Activated CD4-positive, alpha-beta T cell treated with anti-CD3 and anti-CD28 coated beads, Interleukin-2, amount 50 U/mL, for 16 hours (primary cell): ENCODE measurements around the gene CACNA1I.
"Not testable (repeated sequence)": the region's sequence is repeated elsewhere in the genome, so short reads cannot be mapped to it uniquely, and the experiment has no call there.

Experiments used
- DNase-seq: peaks from one replicate; pipeline ENCODE4 v3.0.0-alpha.2; 2020

The CACNA1I gene

DNA sequence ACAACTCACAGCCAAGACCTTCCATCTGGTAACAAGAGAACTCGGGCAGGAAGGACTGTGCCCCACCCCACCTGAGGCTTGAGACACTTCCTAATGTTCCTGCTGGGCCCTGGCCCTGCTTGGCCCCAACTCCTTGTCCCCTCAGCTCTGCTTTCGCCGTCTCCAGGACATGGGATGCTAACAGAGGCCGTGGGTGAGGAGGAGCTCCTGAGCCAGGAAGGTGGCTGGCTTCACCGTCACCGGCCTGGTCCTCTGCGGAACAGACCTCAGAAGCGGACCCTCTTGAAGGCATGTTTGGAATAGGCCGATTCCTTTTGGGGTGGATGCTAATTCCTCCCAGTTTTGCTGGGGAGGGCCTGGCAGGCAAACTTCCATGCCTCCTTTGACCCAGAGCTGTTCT is 154.3 kb downstream of the CACNA1I start:
- no peak for DNase-seq

DNA sequence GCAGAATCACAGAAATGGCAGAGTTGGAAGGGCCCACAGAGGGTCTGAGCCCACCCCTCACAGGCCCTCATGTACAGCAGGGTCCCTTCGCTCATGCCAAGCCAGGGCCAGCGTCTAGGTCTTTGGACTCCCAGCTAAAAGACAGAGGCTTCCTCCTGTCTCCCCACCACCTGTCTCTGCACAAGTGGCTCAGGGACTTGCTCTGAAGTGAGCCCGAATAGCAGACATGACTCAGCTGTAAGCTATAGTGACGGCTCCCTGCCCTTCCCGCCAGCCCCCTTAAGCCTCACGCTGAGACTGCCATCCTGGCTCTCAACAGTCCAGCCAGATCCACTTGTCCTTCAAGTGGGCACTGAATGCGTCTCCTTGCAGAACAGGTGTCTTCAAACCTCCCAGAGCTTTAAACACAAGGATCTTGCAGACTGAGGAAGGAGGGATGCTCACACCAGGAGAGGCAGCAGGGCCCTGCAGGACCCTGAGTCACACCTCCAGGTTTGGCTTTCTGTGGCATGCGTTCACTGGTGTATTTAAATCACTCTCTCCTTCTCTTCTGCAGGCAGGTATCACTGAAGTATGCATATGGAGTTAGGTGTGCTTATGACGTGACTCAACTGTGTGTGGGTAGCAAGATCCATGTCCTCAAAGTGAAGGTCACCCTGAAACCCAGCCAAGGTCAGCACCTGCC is 154.9 kb downstream of the CACNA1I start:
- no peak for DNase-seq

DNA sequence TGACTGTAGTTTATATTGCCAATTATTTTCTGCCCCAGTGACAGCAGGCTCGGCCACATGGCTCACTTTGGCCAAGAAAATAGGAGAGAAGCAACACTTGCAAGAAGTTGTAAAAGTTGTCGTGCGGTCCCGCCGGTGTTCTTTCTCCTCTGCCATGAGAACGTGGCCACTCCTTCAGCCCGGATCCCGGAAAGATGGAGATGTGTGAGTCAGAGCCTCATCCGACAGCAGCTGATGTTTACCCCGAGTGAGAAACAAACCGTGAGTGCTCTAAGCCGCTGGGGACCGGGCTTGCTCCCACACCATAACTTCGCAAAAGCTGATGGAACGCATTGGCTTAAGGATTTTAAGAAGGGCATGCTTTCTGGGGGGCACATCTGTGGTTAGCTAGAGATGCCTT is 157.0 kb downstream of the CACNA1I start:
- no peak for DNase-seq

DNA sequence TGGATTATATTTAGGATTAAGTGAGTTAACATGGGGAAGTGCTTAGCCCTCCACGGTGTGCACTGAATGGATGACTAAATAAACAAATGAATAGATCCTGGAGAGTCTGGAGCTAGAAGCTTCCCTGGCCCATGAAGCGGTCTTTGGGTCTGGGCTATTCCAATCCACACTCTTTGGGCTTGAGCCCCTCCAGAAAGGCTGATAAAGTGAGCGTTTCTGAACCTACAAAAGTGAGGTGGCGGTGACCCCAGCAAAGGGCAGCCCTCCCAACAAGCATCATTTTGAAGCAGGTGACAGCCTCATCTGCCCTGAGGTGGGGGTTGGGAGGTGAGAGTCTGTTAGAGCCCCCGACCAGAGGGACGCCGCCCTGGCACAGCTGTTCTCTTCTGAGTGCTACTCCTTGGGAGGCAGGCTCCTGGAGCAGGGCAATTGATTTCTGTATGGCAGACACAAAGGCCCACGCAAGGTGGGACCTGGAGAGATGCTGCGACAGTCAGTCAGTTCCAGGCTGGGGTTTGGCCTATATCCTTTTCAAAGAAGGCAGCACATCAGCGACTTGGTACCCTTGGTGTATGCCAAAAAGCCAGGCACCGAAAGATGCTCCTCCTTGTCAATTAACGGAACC is 157.8 kb downstream of the CACNA1I start:
- no peak for DNase-seq

DNA sequence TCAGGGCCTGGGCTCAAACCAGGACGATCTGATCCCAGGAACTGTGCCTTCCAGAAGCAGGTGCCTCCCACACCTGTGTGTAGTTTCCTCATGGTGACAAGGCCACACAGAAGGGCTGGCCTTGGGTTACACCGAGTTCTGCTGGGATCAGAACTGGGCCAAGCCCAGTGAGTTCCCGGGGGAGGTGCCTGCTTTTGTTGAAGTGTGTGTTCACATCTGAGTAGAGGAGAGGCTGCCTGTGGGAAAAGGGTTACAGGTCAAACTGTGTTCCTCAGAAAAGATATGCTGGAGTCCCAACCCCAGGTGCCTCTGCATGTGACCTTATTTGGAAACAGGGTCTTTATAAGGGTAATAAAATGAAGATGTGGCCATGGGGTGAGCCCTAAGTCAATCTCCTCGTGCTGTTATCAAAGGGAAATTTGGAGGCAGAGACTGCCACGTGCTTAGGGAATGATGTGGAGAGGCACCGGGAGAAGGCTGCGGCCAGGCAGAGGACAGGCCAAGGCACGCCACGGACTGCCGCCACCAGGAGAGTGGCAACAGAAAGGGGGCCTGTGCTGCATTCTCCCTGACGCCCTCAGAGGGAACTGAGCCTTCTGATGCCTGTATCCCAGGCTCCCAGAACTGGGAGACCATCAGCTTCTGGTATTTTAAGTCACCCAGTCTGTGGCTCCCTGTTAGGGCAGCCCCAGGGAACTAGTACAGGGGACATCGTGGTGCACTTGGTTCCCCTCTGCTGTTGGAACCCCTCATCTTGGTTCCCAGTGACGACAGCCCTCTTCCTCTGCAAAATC is 158.8 kb downstream of the CACNA1I start:
- DNase-seq: no peak

DNA sequence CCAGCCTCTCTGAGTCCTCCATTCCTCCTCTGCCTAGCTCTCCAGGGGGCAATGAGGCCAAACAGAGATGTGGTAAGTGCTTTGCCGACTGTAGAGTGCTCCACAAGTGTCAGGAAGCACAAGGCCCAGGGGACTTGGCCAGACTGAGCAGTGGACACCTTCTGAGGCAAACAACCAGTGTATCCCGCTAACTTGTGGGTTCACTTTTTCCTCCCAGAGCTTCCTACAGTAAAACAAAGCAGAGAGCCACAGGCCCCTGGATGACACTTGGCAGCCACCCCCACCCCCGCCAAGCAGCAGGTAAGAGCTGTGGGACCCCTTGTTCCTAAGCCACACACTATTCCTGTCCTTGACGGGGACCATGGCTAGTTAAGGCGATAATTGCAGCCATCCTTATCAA is 160.9 kb downstream of the CACNA1I start:
- DNase-seq: no peak

DNA sequence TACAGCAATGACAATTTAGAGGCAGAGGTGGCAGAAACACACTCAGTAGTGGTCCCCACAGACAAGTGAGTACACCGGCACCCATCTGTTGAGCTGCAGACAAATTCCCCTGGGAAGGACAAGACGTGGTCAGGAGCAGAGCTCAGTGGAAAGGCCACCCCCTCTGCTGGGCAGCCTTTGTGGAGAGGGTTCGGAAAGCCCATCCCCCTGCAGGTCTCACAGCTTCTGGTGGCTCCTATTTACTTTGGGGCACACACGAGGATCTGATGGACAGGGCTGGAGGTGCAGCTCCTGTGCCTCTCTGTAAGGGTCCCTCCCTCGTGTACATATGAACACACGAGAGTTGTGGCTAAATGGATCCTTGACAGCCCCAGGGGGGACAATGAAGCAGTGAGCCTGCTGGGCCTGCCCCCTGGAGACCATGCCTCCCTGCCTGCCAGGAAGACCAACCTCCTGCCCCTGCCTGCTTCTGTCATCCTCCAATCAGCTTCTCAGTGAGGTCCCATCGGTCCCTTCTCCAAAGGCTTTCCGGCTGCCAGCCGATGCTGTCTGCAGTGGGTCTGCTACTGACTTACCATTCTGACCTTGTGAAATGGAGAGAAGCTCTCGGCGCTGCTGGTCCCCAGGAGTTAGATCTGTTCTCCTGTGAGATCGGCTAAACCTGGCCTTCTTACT is 161.5 kb downstream of the CACNA1I start:
- DNase-seq: no peak

DNA sequence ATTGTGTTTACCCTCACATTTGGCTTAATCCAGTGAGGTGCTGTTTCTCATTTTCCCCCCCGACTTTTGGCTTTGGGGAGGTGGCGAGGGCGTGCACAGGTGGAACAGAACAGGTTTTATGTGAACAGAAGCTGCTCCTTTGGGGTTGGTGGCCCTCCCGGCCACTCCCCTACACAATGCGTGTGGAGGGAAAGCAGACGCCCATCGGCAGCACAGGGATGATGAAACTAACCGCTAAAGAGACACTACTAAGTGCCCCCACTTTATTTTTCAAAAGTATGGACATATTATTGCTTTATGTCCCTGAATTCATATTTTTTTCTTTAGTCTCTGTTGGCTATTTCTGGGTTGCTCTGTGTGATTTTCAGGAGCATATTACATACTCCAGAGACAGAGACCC is 162.1 kb downstream of the CACNA1I start:
- no peak for DNase-seq

DNA sequence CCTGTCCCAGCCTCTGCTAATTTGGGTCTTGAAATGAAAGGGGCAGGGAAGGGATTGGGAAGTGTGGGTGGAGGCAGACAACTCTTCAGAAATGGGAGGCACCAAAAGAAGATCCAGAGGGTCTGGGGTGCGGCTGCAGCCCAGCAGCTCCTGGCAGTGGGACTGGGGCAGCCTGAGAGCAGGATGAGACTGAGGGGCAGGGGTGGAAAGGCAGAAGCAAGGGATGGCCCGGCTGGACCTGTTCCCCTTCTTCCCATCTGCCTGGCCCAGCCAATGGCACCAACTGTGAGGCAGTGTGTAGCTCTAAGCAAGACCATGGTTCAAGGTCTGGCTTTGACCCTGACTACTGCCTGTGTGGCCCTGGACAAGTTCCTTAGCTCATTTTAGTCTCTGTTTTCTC is 162.6 kb downstream of the CACNA1I start:
- DNase-seq: no peak

DNA sequence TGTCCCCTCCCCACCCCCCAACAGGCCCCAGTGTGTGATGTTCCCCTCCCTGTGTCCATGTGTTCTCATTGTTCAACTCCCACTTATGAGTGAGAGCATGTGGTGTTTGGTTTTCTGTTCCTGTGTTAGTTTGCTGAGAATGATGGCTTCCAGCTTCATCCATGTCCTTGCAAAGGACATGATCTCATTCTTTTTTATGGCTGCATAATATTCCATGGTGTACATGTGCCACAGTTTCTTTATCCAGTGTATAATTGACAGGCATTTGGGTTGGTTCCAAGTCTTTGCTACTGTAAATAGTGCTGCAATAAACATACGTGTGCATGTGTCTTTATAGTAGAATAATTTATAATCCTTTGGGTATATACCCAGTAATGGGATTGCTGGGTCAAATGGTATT is 163.5 kb downstream of the CACNA1I start:
- not testable (repeated sequence) for DNase-seq

DNA sequence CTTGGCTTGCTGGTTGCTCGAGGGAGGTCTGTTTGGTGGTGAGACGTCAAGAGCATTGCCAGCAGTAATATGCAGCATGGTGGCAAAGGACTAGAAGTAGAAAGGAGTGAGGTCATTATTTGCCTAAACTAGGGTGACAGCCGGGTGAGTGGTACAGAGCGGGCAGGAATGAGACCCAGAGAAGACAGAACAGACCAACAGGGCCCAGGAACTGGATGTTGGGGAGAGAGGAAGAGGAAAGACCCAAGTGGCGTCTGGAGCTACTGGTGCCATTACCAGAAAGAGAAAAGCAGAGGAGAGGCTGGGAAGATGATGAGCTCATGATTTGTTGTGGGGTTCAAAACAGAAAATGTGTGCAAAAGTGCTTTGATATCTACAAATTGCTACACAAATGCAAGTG is 164.3 kb downstream of the CACNA1I start:
- DNase-seq: no peak

DNA sequence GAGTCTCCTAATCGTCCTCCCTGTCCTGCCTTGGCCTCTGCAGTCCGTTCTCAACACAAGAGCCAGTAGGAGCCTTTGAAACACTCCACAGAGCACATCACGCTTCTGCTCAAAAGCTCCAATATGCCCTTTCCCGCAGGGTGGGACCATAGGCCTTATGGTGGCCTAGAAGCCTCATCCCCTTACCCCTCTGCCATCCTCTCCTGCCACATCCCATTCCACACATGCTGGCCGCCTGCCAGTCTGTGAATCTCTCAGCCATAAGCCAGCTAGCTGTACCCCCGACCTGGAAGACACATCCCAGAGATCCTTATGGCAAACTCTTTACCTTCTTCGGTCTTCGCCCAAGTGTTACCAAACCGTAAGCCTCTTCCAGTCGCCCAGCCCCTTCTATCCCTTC is 165.2 kb downstream of the CACNA1I start:
- no peak for DNase-seq

DNA sequence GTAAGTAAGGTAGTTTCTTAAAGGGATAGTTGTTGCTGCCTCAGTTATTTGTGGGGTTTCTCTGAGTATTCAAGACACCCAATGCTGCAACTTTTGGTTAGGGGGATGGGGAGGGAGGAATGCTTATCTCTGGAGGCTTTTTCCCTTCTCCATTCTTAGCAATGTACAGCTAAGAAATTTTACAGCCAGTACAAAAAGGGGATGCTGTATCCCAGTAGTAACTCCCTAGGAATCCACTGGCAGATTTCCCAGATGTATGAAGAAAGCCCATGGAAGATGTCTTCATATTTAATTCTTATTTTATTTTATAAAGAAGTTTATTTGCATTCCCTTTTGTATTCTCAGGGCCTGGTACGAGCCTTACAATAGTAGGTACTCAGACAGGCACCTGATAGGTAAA is 168.2 kb downstream of the CACNA1I start:
- DNase-seq: no peak
